B cell (primary cell): Measurements from ENCODE around the gene GFI1B. TPM values are rescaled to one million over a fixed set of nuclear protein-coding genes. Genes with fewer than 3 reads are reported as not detected.
A peak's percentile ranks its signal among the peaks of the same experiment; 100 is the strongest.

Experiments used
- ATAC-seq: fragments of 200-7000 bp; cut with Tn5 transposase; one replicate; pipeline ENCODE4 v1.10.0; 2021; ENCODE audit warnings: low read depth, mild to moderate bottlenecking, moderate number of reproducible peaks, moderate library complexity
- CTCF ChIA-PET: fragments of 350-600 bp; sonication (Branson Sonifier 250); formaldehyde crosslinking; loops from one replicate; lab custom pipeline; 2021; ENCODE audit warnings: antibody characterized with exemption, inconsistent platforms; lab: Charles Lee
- POLR2A ChIA-PET: fragments of 350-600 bp; sonication (Branson Sonifier 250); formaldehyde crosslinking; loops from one replicate; lab custom pipeline; 2021; ENCODE audit warnings: antibody characterized with exemption; lab: Charles Lee
- DNase-seq: peaks from one replicate; pipeline ENCODE4 v3.0.0; 2013
- H2AFZ ChIP-seq: 2 replicates; pipeline ENCODE4 v1.6.1; 2012; ENCODE audit warnings: mild to moderate bottlenecking, low read depth, low read length; ENCODE audit not compliant: insufficient read depth, poor library complexity, severe bottlenecking
- H3K27ac ChIP-seq, 2 donors: 1 replicate in 1 of 2; 2 replicates in 1 of 2; pipeline ENCODE4 v1.5.1; 2012 to 2013; ENCODE audit warnings: low read length in 2 of 2, mild to moderate bottlenecking in 2 of 2, moderate library complexity in 1 of 2
- H3K27me3 ChIP-seq, 4 experiments: fragments of 200-600 bp in 1 of 4; sonication (generic) in 1 of 4; replicated peaks in 1 of 4; 1 replicate in 2 of 4; 2 replicates in 2 of 4; pipeline versions ENCODE4 v1.6.1 to v1.7.0; 2013 to 2016; ENCODE audit warnings: low read length in 3 of 4, mild to moderate bottlenecking in 2 of 4, mixed read lengths in 1 of 4, moderate library complexity in 1 of 4; ENCODE audit not compliant: insufficient read depth in 4 of 4, control insufficient read depth in 3 of 4; ENCODE audit errors: control extremely low read depth in 1 of 4
- H3K36me3 ChIP-seq, 2 experiments: replicated peaks in 1 of 2; 1 replicate in 1 of 2; 2 replicates in 1 of 2; pipeline versions ENCODE4 v1.6.1 to v1.7.1; 2013; ENCODE audit warnings: low read length in 1 of 2; ENCODE audit not compliant: insufficient read depth in 2 of 2, control insufficient read depth in 1 of 2; ENCODE audit errors: control extremely low read depth in 1 of 2, extremely low read depth in 1 of 2
- H3K4me1 ChIP-seq, 2 donors: fragments of 200-600 bp in 1 of 2; sonication (generic) in 1 of 2; 1 replicate in 1 of 2; 2 replicates in 1 of 2; pipeline versions ENCODE4 v1.5.1 to v1.6.1; 2013 to 2017; ENCODE audit warnings: low read length in 2 of 2; ENCODE audit not compliant: control insufficient read depth in 2 of 2, insufficient read depth in 2 of 2
- H3K4me2 ChIP-seq: replicated peaks from 2 replicates; pipeline ENCODE3; 2012; ENCODE audit warnings: mild to moderate bottlenecking, low read depth, low read length; ENCODE audit not compliant: poor library complexity, severe bottlenecking
- H3K4me3 ChIP-seq, 5 experiments: fragments of 200-600 bp in 1 of 5; sonication (generic) in 1 of 5; 1 replicate in 3 of 5; 2 replicates in 2 of 5; pipeline versions ENCODE4 v1.5.1 to v1.7.0; 2011 to 2016; ENCODE audit warnings: low read length in 4 of 5, mild to moderate bottlenecking in 4 of 5, low read depth in 2 of 5, control low read depth in 1 of 5, moderate library complexity in 1 of 5; ENCODE audit not compliant: insufficient read depth in 1 of 5; ENCODE audit errors: control extremely low read depth in 1 of 5, extremely low read depth in 1 of 5
- H3K79me2 ChIP-seq: fragments of 200-600 bp; sonication (generic); one replicate; pipeline ENCODE4 v1.6.0; 2016; ENCODE audit warnings: low read length; ENCODE audit not compliant: control insufficient read depth, insufficient read depth
- H3K9ac ChIP-seq: fragments of 200-600 bp; sonication (generic); 2 replicates; pipeline ENCODE4 v1.6.1; 2017; ENCODE audit warnings: mild to moderate bottlenecking, low read length, moderate library complexity
- H3K9me3 ChIP-seq, 3 donors: one replicate each; pipeline versions ENCODE4 v1.6.1 to v1.7.1; 2013; ENCODE audit warnings: low read length in 2 of 3; ENCODE audit not compliant: control insufficient read depth in 2 of 3, insufficient read depth in 1 of 3; ENCODE audit errors: control extremely low read depth in 1 of 3
- H4K20me1 ChIP-seq: 2 replicates; pipeline ENCODE4 v1.6.0; 2012; ENCODE audit warnings: mild to moderate bottlenecking, low read length; ENCODE audit not compliant: insufficient read depth, control insufficient read depth, poor library complexity, severe bottlenecking
- H3K27ac Mint-ChIP-seq: one replicate; pipeline ENCODE4 v1.8.0; 2021; ENCODE audit warnings: mixed read lengths
- H3K27me3 Mint-ChIP-seq: one replicate; pipeline ENCODE4 v1.8.0; 2021; ENCODE audit warnings: mixed read lengths
- H3K4me1 Mint-ChIP-seq: one replicate; pipeline ENCODE4 v1.8.0; 2021; ENCODE audit warnings: mixed read lengths
- H3K4me3 Mint-ChIP-seq: one replicate; pipeline ENCODE4 v1.8.0; 2021; ENCODE audit warnings: mixed read lengths
- H3K9me3 Mint-ChIP-seq: one replicate; pipeline ENCODE4 v1.8.0; 2022; ENCODE audit warnings: mixed read lengths; ENCODE audit not compliant: insufficient read depth
- CTCF ChIP-seq: fragments of 200-600 bp; IDR thresholded peaks from one replicate; pipeline ENCODE4 v1.8.0; 2022; ENCODE audit warnings: antibody characterized with exemption, mild to moderate bottlenecking
- EZH2 ChIP-seq: IDR thresholded peaks from 2 replicates; pipeline ENCODE4 v1.6.1; 2012; ENCODE audit warnings: borderline replicate concordance, low read depth, mild to moderate bottlenecking, moderate library complexity, low read length; ENCODE audit not compliant: insufficient read depth, poor library complexity, severe bottlenecking
- WGBS: methylation state at CpG from one replicate; pipeline ENCODE4 v1.1.5; 2013; ENCODE audit warnings: missing lambda C conversion rate; ENCODE audit not compliant: insufficient coverage; 5-methylcytosine and 5-hydroxymethylcytosine counted together
- intact Hi-C: fragments of 100-400 bp; cut with micrococcal nuclease; formaldehyde crosslinking; loops from one replicate; pipeline ENCODE4 v1.10.0; 2022
- polyA plus RNA-seq: library from polyadenylated mRNA; depleted of rRNA; stranded (reverse); fragments of >200 nt; gene quantifications from 2 replicates; pipeline ENCODE4 v1.2.3, GENCODE V29; 2012
- total RNA-seq, 2 donors: library from RNA; stranded (reverse); fragments of 120-200 nt in 1 of 2; gene quantifications; 1 replicate in 1 of 2; 2 replicates in 1 of 2; pipeline versions ENCODE4 v1.2.3 to v1.2.4, GENCODE V29; 2013 to 2022

Gene GFI1B
- total and polyA plus RNA-seq, 2 donors (not counting 1 experiment from before 2014, with no cell fraction given) = 0.09 TPM; not detected in 1

GRCh38 chr9:132994410-132995120, 16.1 kb downstream of the GFI1B start:
- Mint-ChIP-seq H3K9me3 (no peaks in the 10 kb centered on the region), H3K4me1 (peaks cover 13% of the 10 kb centered on the region), H3K27me3 (peaks cover 39% of the 10 kb centered on the region), H3K4me3 (peak overlapping the region; percentile 11), H3K27ac (no peak overlapping the region)
- WGBS = 13% methylated on average over 13 of the region's 13 CpGs
- Histone ChIP-seq H3K4me1 (peaks cover 4 to 10% of the 10 kb centered on the region in 2 donors), H3K4me2 (peak overlapping the region; percentile 47), H3K9me3 (no peaks in the 10 kb centered on the region), H3K9ac (no peak overlapping the region), H3K36me3 (no peaks in the 10 kb centered on the region), H3K27ac (no peak overlapping the region), H3K27me3 (peaks cover 0 to 41% (median 6%) of the 10 kb centered on the region in 4 experiments), H2AFZ (no peak overlapping the region), H3K4me3 (no peak overlapping the region), H3K79me2 (no peaks in the 10 kb centered on the region), H4K20me1 (no peaks in the 10 kb centered on the region)
- TF ChIP-seq EZH2 (no peak), CTCF (no peak)
- POLR2A ChIA-PET = no interaction called here
- DNase-seq (no peak), ATAC-seq (peak; percentile 14)
- intact Hi-C loops = no loop called here
- CTCF ChIA-PET = interaction anchor here (2.5 kb wide), 1 partner anchor 16 kb away, joined by 6 read pairs; the partner anchor contains the start of gene GFI1B

- H3K4me1 Mint-ChIP-seq = peaks cover 13% of the 10 kb centered on the region
- peaks cover 4 to 10% of the 10 kb centered on the region in 2 donors for H3K4me1 ChIP-seq
- no peak overlapping the region for H3K27ac Mint-ChIP-seq
- no peak overlapping the region for H3K4me2 ChIP-seq
- no peak overlapping the region for H3K4me3 Mint-ChIP-seq
- TF ChIP-seq CTCF (no peak), EZH2 (no peak)
- H3K4me3 ChIP-seq = no peak overlapping the region
- no peak overlapping the region for H3K9ac ChIP-seq
- H3K27me3 ChIP-seq = peaks cover 0 to 41% (median 7%) of the 10 kb centered on the region in 4 experiments
- H2AFZ ChIP-seq = no peak overlapping the region
- H3K36me3 ChIP-seq = no peaks in the 10 kb centered on the region
- no peak for ATAC-seq
- H3K27ac ChIP-seq = no peak overlapping the region
- no peak for DNase-seq
- 91% methylated on average over 6 of the region's 6 CpGs for WGBS
- no peaks in the 10 kb centered on the region for H4K20me1 ChIP-seq
- no peaks in the 10 kb centered on the region for H3K79me2 ChIP-seq
- H3K9me3 ChIP-seq = no peaks in the 10 kb centered on the region
- peaks cover 41% of the 10 kb centered on the region for H3K27me3 Mint-ChIP-seq
- intact Hi-C loops = no loop called here
- CTCF ChIA-PET = interaction anchor here (2.5 kb wide), 1 partner anchor 17 kb away, joined by 6 read pairs; the partner anchor contains the start of gene GFI1B
- H3K9me3 Mint-ChIP-seq = no peaks in the 10 kb centered on the region
- POLR2A ChIA-PET = no interaction called here
These were observed 16.6 kb downstream of the GFI1B start for GRCh38 chr9:132995121-132995420.
